ENCODE results near the gene ST6GAL1. TPM values are rescaled to one million over a fixed set of nuclear protein-coding genes. Genes with fewer than 3 reads are reported as not detected.

The ST6GAL1 gene
- total RNA-seq, 1 experiment from 2014 or later = 3.3 TPM

DNA sequence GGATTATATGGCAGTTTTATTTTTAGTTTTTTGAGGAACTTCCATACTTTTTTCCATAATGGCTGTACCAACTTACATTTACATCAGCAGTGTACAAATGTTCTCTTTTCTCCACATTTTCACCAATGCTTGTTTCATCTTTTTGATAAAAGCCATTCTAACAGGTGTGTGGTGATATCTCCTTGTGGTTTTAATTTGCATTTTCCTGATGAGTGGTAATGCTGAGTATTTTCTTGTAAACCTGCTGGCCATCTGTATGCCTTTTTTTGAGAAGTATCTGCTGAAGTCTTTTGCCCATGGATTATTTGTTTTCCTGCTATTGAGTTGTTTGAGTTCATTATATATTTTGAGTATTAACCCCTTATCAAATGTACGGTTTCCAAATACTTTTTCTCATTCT, 158.4 kb downstream of the ST6GAL1 start:
- BruUV-seq (replicated peaks) = no TSS peak
- H3K36me3 ChIP-seq (ENCODE audit: control insufficient read depth, insufficient read depth, low read length) = no peaks in the 10 kb centered on the region
- DNase-seq (ENCODE audit: low read depth, low spot score) = no peak
- POLR2A ChIA-PET = no interaction called here
- intact Hi-C loops (cut with micrococcal nuclease; ENCODE audit: unreplicated experiment) = no loop called here
- H3K27ac ChIP-seq (ENCODE audit: low read length) = no peak overlapping the region
- ATAC-seq = no peak
- no peak overlapping the region for H3K4me3 ChIP-seq (ENCODE audit: low read depth in 2 of 2, low read length in 2 of 2)
- no peaks in the 10 kb centered on the region for H3K27me3 ChIP-seq (ENCODE audit: control insufficient read depth, insufficient read depth, low read length)
- H3K4me1 ChIP-seq (ENCODE audit: control insufficient read depth, insufficient read depth, low read length) = no peaks in the 10 kb centered on the region
- CTCF ChIA-PET = no interaction called here
- TF ChIP-seq, protein P1, sequence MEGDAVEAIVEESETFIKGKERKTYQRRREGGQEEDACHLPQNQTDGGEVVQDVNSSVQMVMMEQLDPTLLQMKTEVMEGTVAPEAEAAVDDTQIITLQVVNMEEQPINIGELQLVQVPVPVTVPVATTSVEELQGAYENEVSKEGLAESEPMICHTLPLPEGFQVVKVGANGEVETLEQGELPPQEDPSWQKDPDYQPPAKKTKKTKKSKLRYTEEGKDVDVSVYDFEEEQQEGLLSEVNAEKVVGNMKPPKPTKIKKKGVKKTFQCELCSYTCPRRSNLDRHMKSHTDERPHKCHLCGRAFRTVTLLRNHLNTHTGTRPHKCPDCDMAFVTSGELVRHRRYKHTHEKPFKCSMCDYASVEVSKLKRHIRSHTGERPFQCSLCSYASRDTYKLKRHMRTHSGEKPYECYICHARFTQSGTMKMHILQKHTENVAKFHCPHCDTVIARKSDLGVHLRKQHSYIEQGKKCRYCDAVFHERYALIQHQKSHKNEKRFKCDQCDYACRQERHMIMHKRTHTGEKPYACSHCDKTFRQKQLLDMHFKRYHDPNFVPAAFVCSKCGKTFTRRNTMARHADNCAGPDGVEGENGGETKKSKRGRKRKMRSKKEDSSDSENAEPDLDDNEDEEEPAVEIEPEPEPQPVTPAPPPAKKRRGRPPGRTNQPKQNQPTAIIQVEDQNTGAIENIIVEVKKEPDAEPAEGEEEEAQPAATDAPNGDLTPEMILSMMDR (IDR thresholded peaks at IDR 0.05) = no peak
- TF ChIP-seq POLR2AphosphoS5 (IDR thresholded peaks at IDR 0.05; ENCODE audit: low read depth, low read length) = no peak
- TF ChIP-seq, protein P2, sequence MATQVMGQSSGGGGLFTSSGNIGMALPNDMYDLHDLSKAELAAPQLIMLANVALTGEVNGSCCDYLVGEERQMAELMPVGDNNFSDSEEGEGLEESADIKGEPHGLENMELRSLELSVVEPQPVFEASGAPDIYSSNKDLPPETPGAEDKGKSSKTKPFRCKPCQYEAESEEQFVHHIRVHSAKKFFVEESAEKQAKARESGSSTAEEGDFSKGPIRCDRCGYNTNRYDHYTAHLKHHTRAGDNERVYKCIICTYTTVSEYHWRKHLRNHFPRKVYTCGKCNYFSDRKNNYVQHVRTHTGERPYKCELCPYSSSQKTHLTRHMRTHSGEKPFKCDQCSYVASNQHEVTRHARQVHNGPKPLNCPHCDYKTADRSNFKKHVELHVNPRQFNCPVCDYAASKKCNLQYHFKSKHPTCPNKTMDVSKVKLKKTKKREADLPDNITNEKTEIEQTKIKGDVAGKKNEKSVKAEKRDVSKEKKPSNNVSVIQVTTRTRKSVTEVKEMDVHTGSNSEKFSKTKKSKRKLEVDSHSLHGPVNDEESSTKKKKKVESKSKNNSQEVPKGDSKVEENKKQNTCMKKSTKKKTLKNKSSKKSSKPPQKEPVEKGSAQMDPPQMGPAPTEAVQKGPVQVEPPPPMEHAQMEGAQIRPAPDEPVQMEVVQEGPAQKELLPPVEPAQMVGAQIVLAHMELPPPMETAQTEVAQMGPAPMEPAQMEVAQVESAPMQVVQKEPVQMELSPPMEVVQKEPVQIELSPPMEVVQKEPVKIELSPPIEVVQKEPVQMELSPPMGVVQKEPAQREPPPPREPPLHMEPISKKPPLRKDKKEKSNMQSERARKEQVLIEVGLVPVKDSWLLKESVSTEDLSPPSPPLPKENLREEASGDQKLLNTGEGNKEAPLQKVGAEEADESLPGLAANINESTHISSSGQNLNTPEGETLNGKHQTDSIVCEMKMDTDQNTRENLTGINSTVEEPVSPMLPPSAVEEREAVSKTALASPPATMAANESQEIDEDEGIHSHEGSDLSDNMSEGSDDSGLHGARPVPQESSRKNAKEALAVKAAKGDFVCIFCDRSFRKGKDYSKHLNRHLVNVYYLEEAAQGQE (IDR thresholded peaks at IDR 0.05; ENCODE audit: insufficient read depth in 1 of 2, low read depth in 2 of 2, low read length in 1 of 2) = no peak
- TF ChIP-seq SIN3A (IDR thresholded peaks at IDR 0.05; ENCODE audit: borderline replicate concordance, insufficient read depth, low read depth, low read length) = no peak
- TF ChIP-seq TCF7L2 (IDR thresholded peaks at IDR 0.05; ENCODE audit: low read depth, low read length) = no peak
- in situ Hi-C loops (cut with HindIII; ENCODE audit: low pct_unique_long_range_greater_than_20kb, low sequenced_read_pairs) = no loop called here
- H3K9me3 ChIP-seq (ENCODE audit: control insufficient read depth, insufficient read depth, low read depth, low read length) = no peaks in the 10 kb centered on the region; the same call in 1 of the 2 replicates

DNA sequence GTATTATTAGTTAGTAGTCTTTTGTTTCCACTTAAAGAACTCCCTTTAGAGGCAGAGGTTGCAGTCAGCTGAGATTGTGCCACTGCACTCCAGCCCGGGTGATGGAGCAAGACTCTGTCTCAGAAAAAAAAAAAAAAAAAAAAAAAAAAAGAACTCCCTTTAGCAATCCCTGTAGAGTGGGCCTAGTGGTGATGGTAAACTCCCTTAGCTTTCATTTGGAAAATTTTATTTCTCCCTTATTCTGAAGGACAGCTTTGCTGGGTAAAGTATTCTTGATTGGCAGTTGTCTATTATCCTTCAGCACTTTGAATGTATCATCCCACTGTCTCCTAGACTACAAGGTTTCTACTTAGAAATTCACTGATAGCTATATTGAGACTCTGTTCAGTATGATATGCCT, 163.0 kb downstream of the ST6GAL1 start:
- ChIA-PET POLR2A (no interaction called here), CTCF (no interaction called here)
- ATAC-seq = no peak
- Histone ChIP-seq H3K9me3 (ENCODE audit: control insufficient read depth, insufficient read depth, low read depth, low read length) (no peaks in the 10 kb centered on the region; the same call in 1 of the 2 replicates), H3K27ac (ENCODE audit: low read length) (no peak overlapping the region), H3K4me3 (ENCODE audit: low read depth in 2 of 2, low read length in 2 of 2) (no peak overlapping the region), H3K36me3 (ENCODE audit: control insufficient read depth, insufficient read depth, low read length) (no peaks in the 10 kb centered on the region), H3K4me1 (ENCODE audit: control insufficient read depth, insufficient read depth, low read length) (no peaks in the 10 kb centered on the region), H3K27me3 (ENCODE audit: control insufficient read depth, insufficient read depth, low read length) (no peaks in the 10 kb centered on the region)
- BruUV-seq (replicated peaks) = no TSS peak
- in situ Hi-C loops (cut with HindIII; ENCODE audit: low pct_unique_long_range_greater_than_20kb, low sequenced_read_pairs) (no loop called here), intact Hi-C loops (cut with micrococcal nuclease; ENCODE audit: unreplicated experiment) (no loop called here)
- TF ChIP-seq, protein P1 (IDR thresholded peaks at IDR 0.05) = no peak
- no peak for DNase-seq (ENCODE audit: low read depth, low spot score)
